HepG2 (cell line): ENCODE data around the gene PGM3. TPM values are rescaled to one million over a fixed set of nuclear protein-coding genes. Genes with fewer than 3 reads are reported as not detected.

ENCODE experiments used
- CEBPB ChIP-seq: IDR thresholded peaks from 2 replicates; pipeline ENCODE4 v1.6.1; 2011; ENCODE audit warnings: low read depth, low read length, improper control_type of control experiment, borderline replicate concordance
- CREB1 ChIP-seq, 2 experiments: fragments of 450-650 bp in 1 of 2; IDR thresholded peaks; 2 replicates each; pipeline ENCODE4 v1.6.1; 2016 to 2017; ENCODE audit warnings: control low read depth in 1 of 2, mild to moderate bottlenecking in 1 of 2, missing compliant biosample characterization in 1 of 2, missing genetic modification characterization in 1 of 2
- DNMT3B ChIP-seq: conservative IDR thresholded peaks from 2 replicates; pipeline ENCODE4 v1.6.1; 2016; ENCODE audit warnings: missing biosample characterization, control low read depth
- MAFK ChIP-seq, 2 experiments: IDR thresholded peaks in 1 of 2; conservative IDR thresholded peaks in 1 of 2; 2 replicates each; pipeline ENCODE4 v1.6.1; 2011; ENCODE audit warnings: improper control_type of control experiment in 2 of 2, low read length in 2 of 2
- MEF2D ChIP-seq: sonication (generic); formaldehyde crosslinking; IDR thresholded peaks from 2 replicates; pipeline ENCODE4 v1.5.1; 2020; ENCODE audit warnings: mild to moderate bottlenecking, missing genetic modification reagents
- SOX5 ChIP-seq: IDR thresholded peaks from 2 replicates; pipeline ENCODE4 v1.6.1; 2016; ENCODE audit warnings: borderline replicate concordance
- STAG1 ChIP-seq: sonication (generic); formaldehyde crosslinking; IDR thresholded peaks from 2 replicates; pipeline ENCODE4 v1.4.0; 2020; ENCODE audit warnings: missing genetic modification reagents
- TGIF2 ChIP-seq: IDR thresholded peaks from 2 replicates; pipeline ENCODE4 v1.6.1; 2016; ENCODE audit warnings: control low read depth, missing compliant biosample characterization
- ZNF180 ChIP-seq: sonication (generic); formaldehyde crosslinking; IDR thresholded peaks from 2 replicates; pipeline ENCODE4 v1.4.0; 2020; ENCODE audit warnings: low read depth, missing genetic modification reagents, borderline replicate concordance
- ZNF24 ChIP-seq: fragments of 450-650 bp; IDR thresholded peaks from 2 replicates; pipeline ENCODE4 v1.6.1; 2017; ENCODE audit warnings: antibody characterized with exemption, mild to moderate bottlenecking
- ZNF292 ChIP-seq: sonication (generic); formaldehyde crosslinking; IDR thresholded peaks from 2 replicates; pipeline ENCODE4 v1.8.1; 2022; ENCODE audit warnings: mild to moderate bottlenecking, low read depth, missing genetic modification reagents, borderline replicate concordance
- ZNF354B ChIP-seq: sonication (generic); formaldehyde crosslinking; IDR thresholded peaks from 2 replicates; pipeline ENCODE4 v1.8.0; 2022; ENCODE audit warnings: mild to moderate bottlenecking, missing genetic modification reagents
- polyA plus RNA-seq, 8 experiments: library from polyadenylated mRNA; depleted of rRNA in 3 of 8; stranded (reverse) in 7 of 8; unstranded in 1 of 8; fragments of >200 nt; fragmentation: Illumina TruSeq in 4 of 8; extraction: Trizol in 4 of 8; gene quantifications; 2 replicates each; pipeline versions ENCODE4 v1.2.1 to v1.2.3, GENCODE V29; 2011 to 2016; ENCODE audit warnings: low read depth in 4 of 8, missing spikeins in 1 of 8, mixed read lengths in 1 of 8; ENCODE audit not compliant: insufficient read depth in 1 of 8
- total RNA-seq, 5 experiments: library from RNA; depleted of rRNA; stranded (reverse); fragments of >200 nt; fragmentation: Illumina TruSeq; extraction: Trizol; gene quantifications; 2 replicates each; pipeline ENCODE4 v1.2.3, GENCODE V29; 2016; ENCODE audit warnings: low read depth in 1 of 5
- TF ChIP-seq, protein P1 (sequence below): sonication (generic); formaldehyde crosslinking; IDR thresholded peaks from one replicate; pipeline ENCODE4 v1.5.1; 2020; ENCODE audit warnings: mild to moderate bottlenecking, missing genetic modification reagents; ENCODE audit errors: not compliant biosample characterization
- TF ChIP-seq, protein P2 (sequence below): sonication (generic); formaldehyde crosslinking; IDR thresholded peaks from 2 replicates; pipeline ENCODE4 v1.4.0; 2020; ENCODE audit warnings: mild to moderate bottlenecking, missing genetic modification reagents
- TF ChIP-seq, protein P3 (sequence below): sonication (generic); formaldehyde crosslinking; IDR thresholded peaks from 2 replicates; pipeline ENCODE4 v1.8.1; 2023; ENCODE audit warnings: mild to moderate bottlenecking, missing genetic modification reagents
- TF ChIP-seq, protein P4 (sequence below): IDR thresholded peaks from 2 replicates; pipeline ENCODE4 v1.6.1; 2012; ENCODE audit warnings: inconsistent platforms

Gene PGM3
- total and polyA plus RNA-seq, 2 of the 13 experiments (the other 11 are each of a cell fraction or from before 2014, with no cell fraction given) = 72.5 to 163 TPM

DNA sequence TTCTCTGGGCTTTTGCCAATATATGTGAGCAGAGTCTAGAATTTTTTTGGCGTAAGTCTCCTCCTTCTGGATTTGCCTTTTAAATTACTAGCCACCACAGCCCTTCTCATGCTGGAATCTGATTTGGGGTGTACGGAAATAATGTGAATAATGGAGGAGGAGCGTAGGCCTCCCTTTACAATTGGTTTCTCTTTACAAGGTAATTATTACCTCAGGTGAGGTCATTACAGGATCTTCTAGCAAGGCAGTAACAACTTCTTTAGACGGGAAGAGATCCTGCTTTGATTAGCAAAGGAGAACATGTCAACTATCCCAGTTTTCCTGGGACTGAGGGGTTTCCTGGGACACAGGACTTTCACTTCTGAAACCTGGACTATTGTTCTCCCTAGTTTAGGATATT, 9.0 kb upstream of the PGM3 start (continued):
- TF ChIP-seq, protein P1, sequence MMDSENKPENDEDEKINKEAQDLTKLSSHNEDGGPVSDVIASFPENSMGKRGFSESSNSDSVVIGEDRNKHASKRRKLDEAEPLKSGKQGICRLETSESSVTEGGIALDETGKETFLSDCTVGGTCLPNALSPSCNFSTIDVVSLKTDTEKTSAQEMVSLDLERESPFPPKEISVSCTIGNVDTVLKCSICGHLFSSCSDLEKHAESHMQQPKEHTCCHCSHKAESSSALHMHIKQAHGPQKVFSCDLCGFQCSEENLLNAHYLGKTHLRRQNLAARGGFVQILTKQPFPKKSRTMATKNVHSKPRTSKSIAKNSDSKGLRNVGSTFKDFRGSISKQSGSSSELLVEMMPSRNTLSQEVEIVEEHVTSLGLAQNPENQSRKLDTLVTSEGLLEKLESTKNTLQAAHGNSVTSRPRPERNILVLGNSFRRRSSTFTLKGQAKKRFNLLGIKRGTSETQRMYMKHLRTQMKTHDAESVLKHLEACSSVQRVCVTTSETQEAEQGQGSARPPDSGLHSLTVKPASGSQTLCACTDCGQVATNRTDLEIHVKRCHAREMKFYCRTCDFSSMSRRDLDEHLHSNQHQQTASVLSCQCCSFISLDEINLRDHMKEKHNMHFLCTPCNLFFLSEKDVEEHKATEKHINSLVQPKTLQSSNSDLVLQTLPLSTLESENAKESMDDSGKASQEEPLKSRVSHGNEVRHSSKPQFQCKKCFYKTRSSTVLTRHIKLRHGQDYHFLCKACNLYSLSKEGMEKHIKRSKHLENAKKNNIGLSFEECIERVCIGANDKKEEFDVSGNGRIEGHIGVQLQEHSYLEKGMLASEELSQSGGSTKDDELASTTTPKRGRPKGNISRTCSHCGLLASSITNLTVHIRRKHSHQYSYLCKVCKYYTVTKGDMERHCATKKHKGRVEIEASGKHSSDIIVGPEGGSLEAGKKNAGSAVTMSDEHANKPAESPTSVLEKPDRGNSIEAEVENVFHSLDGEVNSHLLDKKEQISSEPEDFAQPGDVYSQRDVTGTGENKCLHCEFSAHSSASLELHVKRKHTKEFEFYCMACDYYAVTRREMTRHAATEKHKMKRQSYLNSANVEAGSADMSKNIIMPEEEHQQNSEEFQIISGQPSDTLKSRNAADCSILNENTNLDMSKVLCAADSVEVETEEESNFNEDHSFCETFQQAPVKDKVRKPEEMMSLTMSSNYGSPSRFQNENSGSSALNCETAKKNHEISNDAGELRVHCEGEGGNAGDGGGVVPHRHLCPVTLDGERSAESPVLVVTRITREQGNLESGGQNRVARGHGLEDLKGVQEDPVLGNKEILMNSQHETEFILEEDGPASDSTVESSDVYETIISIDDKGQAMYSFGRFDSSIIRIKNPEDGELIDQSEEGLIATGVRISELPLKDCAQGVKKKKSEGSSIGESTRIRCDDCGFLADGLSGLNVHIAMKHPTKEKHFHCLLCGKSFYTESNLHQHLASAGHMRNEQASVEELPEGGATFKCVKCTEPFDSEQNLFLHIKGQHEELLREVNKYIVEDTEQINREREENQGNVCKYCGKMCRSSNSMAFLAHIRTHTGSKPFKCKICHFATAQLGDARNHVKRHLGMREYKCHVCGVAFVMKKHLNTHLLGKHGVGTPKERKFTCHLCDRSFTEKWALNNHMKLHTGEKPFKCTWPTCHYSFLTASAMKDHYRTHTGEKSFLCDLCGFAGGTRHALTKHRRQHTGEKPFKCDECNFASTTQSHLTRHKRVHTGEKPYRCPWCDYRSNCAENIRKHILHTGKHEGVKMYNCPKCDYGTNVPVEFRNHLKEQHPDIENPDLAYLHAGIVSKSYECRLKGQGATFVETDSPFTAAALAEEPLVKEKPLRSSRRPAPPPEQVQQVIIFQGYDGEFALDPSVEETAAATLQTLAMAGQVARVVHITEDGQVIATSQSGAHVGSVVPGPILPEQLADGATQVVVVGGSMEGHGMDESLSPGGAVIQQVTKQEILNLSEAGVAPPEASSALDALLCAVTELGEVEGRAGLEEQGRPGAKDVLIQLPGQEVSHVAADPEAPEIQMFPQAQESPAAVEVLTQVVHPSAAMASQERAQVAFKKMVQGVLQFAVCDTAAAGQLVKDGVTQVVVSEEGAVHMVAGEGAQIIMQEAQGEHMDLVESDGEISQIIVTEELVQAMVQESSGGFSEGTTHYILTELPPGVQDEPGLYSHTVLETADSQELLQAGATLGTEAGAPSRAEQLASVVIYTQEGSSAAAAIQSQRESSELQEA (CRISPR knock-in tag) = no peak
- TF ChIP-seq MEF2D (CRISPR knock-in tag) (no peak), TGIF2 (no peak), STAG1 (CRISPR knock-in tag) (no peak), ZNF292 (CRISPR knock-in tag) (no peak), CREB1 (IDR thresholded peaks at IDR 0.05) (no peak), CREB1 (CRISPR knock-in tag; IDR thresholded peaks at IDR 0.05) (no peak), ZNF24 (no peak), DNMT3B (no peak), MAFK (conservative IDR thresholded peaks at IDR 0.05 in 1 of 2, IDR thresholded peaks at IDR 0.05 in 1 of 2; ENCODE audit: low read length in 2 of 2) (no peak), SOX5 (no peak), CEBPB (no peak), ZNF180 (CRISPR knock-in tag) (no peak), ZNF354B (CRISPR knock-in tag) (no peak)
- TF ChIP-seq, protein P2, sequence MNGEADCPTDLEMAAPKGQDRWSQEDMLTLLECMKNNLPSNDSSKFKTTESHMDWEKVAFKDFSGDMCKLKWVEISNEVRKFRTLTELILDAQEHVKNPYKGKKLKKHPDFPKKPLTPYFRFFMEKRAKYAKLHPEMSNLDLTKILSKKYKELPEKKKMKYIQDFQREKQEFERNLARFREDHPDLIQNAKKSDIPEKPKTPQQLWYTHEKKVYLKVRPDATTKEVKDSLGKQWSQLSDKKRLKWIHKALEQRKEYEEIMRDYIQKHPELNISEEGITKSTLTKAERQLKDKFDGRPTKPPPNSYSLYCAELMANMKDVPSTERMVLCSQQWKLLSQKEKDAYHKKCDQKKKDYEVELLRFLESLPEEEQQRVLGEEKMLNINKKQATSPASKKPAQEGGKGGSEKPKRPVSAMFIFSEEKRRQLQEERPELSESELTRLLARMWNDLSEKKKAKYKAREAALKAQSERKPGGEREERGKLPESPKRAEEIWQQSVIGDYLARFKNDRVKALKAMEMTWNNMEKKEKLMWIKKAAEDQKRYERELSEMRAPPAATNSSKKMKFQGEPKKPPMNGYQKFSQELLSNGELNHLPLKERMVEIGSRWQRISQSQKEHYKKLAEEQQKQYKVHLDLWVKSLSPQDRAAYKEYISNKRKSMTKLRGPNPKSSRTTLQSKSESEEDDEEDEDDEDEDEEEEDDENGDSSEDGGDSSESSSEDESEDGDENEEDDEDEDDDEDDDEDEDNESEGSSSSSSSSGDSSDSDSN (CRISPR knock-in tag) = no peak
- TF ChIP-seq, protein P3, sequence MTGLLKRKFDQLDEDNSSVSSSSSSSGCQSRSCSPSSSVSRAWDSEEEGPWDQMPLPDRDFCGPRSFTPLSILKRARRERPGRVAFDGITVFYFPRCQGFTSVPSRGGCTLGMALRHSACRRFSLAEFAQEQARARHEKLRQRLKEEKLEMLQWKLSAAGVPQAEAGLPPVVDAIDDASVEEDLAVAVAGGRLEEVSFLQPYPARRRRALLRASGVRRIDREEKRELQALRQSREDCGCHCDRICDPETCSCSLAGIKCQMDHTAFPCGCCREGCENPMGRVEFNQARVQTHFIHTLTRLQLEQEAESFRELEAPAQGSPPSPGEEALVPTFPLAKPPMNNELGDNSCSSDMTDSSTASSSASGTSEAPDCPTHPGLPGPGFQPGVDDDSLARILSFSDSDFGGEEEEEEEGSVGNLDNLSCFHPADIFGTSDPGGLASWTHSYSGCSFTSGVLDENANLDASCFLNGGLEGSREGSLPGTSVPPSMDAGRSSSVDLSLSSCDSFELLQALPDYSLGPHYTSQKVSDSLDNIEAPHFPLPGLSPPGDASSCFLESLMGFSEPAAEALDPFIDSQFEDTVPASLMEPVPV = no peak
- TF ChIP-seq, protein P4, sequence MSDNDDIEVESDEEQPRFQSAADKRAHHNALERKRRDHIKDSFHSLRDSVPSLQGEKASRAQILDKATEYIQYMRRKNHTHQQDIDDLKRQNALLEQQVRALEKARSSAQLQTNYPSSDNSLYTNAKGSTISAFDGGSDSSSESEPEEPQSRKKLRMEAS = no peak
